ENCODE measurements around the gene SLC25A21.
"Not testable (repeated sequence)": the region's sequence is repeated elsewhere in the genome, so short reads cannot be mapped to it uniquely, and the experiment has no call there.

SLC25A21 gene

GRCh38 chr14:36747411-36748184 is 424.8 kb downstream of the SLC25A21 start:
- no peak for DNase-seq

GRCh38 chr14:36746872-36747271 is 425.5 kb downstream of the SLC25A21 start:
- no peak for DNase-seq

- no peak for DNase-seq
Observed at GRCh38 chr14:36741858-36742257, 430.5 kb downstream of the SLC25A21 start.

- DNase-seq, result no peak
Observed at GRCh38 chr14:36738269-36738668, 434.1 kb downstream of the SLC25A21 start.

- DNase-seq, result no peak
Observed at GRCh38 chr14:36726128-36726527, 446.3 kb downstream of the SLC25A21 start.

GRCh38 chr14:36724162-36724561 is 448.2 kb downstream of the SLC25A21 start:
- DNase-seq, result no peak

GRCh38 chr14:36723530-36723929 is 448.9 kb downstream of the SLC25A21 start:
- DNase-seq, result no peak

- DNase-seq, result no peak
Observed at GRCh38 chr14:36721877-36722276, 450.5 kb downstream of the SLC25A21 start.

- DNase-seq, result no peak
Observed at GRCh38 chr14:36720657-36721056, 451.7 kb downstream of the SLC25A21 start.

GRCh38 chr14:36719823-36720222 is 452.6 kb downstream of the SLC25A21 start:
- DNase-seq, result no peak

- DNase-seq, result no peak
Observed at GRCh38 chr14:36718216-36718615, 454.2 kb downstream of the SLC25A21 start.

GRCh38 chr14:36717363-36717762 is 455.0 kb downstream of the SLC25A21 start:
- DNase-seq, result no peak

GRCh38 chr14:36716614-36717184 is 455.7 kb downstream of the SLC25A21 start:
- no peak for DNase-seq

- no peak for DNase-seq
Observed at GRCh38 chr14:36713960-36714703, 458.3 kb downstream of the SLC25A21 start.

- no peak for DNase-seq
Observed at GRCh38 chr14:36707570-36707969, 464.8 kb downstream of the SLC25A21 start.

- DNase-seq, result no peak
Observed at GRCh38 chr14:36702474-36702873, 469.9 kb downstream of the SLC25A21 start.

GRCh38 chr14:36701132-36701531 is 471.3 kb downstream of the SLC25A21 start:
- DNase-seq, result no peak

- no peak for DNase-seq
Observed at GRCh38 chr14:36700651-36701050, 471.8 kb downstream of the SLC25A21 start.

GRCh38 chr14:36699420-36699819 is 473.0 kb downstream of the SLC25A21 start:
- DNase-seq, result not testable (repeated sequence)

GRCh38 chr14:36690311-36691040 is 481.9 kb downstream of the SLC25A21 start:
- DNase-seq, result no peak

GRCh38 chr14:36684946-36685345 is 487.5 kb downstream of the SLC25A21 start:
- no peak for DNase-seq

- DNase-seq, result no peak
Observed at GRCh38 chr14:36683083-36683724, 489.2 kb downstream of the SLC25A21 start.

- no peak for DNase-seq
Observed at GRCh38 chr14:36682338-36682737, 490.1 kb downstream of the SLC25A21 start.

All from NCI-H1436 treated with DMSO at 0.1 percent for 48 hours (cell line).